ENCODE measurements around the gene LDLRAD2.
"Not testable (repeated sequence)": the region's sequence is repeated elsewhere in the genome, so short reads cannot be mapped to it uniquely, and the experiment has no call there.

The LDLRAD2 gene

GRCh38 chr1:21822349-21822748 is 10.3 kb downstream of the LDLRAD2 start:
- TF ChIP-seq CTCF (IDR thresholded peaks at IDR 0.05; ENCODE audit: low read length, missing control alignments): no peak
- no peak overlapping the region for H3K4me3 ChIP-seq (replicated peaks; ENCODE audit: low read depth, low read length)
- DNase-seq (ENCODE audit: low read depth): no peak

GRCh38 chr1:21823206-21823979 is 11.3 kb downstream of the LDLRAD2 start:
- no peak for TF ChIP-seq CTCF (IDR thresholded peaks at IDR 0.05; ENCODE audit: low read length, missing control alignments)
- no peak for DNase-seq (ENCODE audit: low read depth)
- no peak overlapping the region for H3K4me3 ChIP-seq (replicated peaks; ENCODE audit: low read depth, low read length)

GRCh38 chr1:21823980-21824702 is 12.1 kb downstream of the LDLRAD2 start:
- TF ChIP-seq CTCF (IDR thresholded peaks at IDR 0.05; ENCODE audit: low read length, missing control alignments): no peak
- H3K4me3 ChIP-seq (replicated peaks; ENCODE audit: low read depth, low read length): no peak overlapping the region
- no peak for DNase-seq (ENCODE audit: low read depth)

- TF ChIP-seq CTCF (IDR thresholded peaks at IDR 0.05; ENCODE audit: low read length, missing control alignments): no peak
- H3K4me3 ChIP-seq (replicated peaks; ENCODE audit: low read depth, low read length): no peak overlapping the region
Measured at GRCh38 chr1:21824926-21825325, 12.9 kb downstream of the LDLRAD2 start.

GRCh38 chr1:21825393-21825792 is 13.3 kb downstream of the LDLRAD2 start:
- no peak overlapping the region for H3K4me3 ChIP-seq (replicated peaks; ENCODE audit: low read depth, low read length)
- no peak for TF ChIP-seq CTCF (IDR thresholded peaks at IDR 0.05; ENCODE audit: low read length, missing control alignments)
- no peak for DNase-seq (ENCODE audit: low read depth)

More at GRCh38 chr1:21824926-21825325, 12.9 kb downstream of the LDLRAD2 start:
- no peak for DNase-seq (ENCODE audit: low read depth)

- not testable (repeated sequence) for DNase-seq (ENCODE audit: low read depth)
Measured at GRCh38 chr1:21826694-21827093, 14.6 kb downstream of the LDLRAD2 start.

GRCh38 chr1:21827141-21827679 is 15.1 kb downstream of the LDLRAD2 start:
- H3K4me3 ChIP-seq (replicated peaks; ENCODE audit: low read depth, low read length): no peak overlapping the region
- DNase-seq (ENCODE audit: low read depth): no peak
- TF ChIP-seq CTCF (IDR thresholded peaks at IDR 0.05; ENCODE audit: low read length, missing control alignments): no peak

More at GRCh38 chr1:21826694-21827093, 14.6 kb downstream of the LDLRAD2 start:
- not testable (repeated sequence) for H3K4me3 ChIP-seq (replicated peaks; ENCODE audit: low read depth, low read length)
